SK-N-SH (cell line): ENCODE data around the gene SPACA1. TPM values are rescaled to one million over a fixed set of nuclear protein-coding genes. Genes with fewer than 3 reads are reported as not detected.

Experiments used
- CTCF ChIA-PET: fragments of 300-600, 350-600 bp; formaldehyde crosslinking; extraction: SDS; loops from one replicate; lab custom pipeline; 2021; lab: Yijun Ruan, JAX
- POLR2A ChIA-PET: fragments of 350-600 bp; sonication (Branson Sonifier 250); formaldehyde crosslinking; extraction: SDS; loops from one replicate; lab custom pipeline; 2020; ENCODE audit warnings: antibody characterized with exemption, inconsistent platforms; lab: Yijun Ruan, JAX
- DNase-seq: peaks from one replicate; pipeline ENCODE4 v3.0.0; 2012
- H2AFZ ChIP-seq: fragments of 200-600 bp; sonication (generic); 2 replicates; pipeline ENCODE4 v1.8.1; 2016; ENCODE audit warnings: antibody characterized with exemption, mild to moderate bottlenecking, low read depth
- H3F3A ChIP-seq: fragments of 200-600 bp; sonication (generic); replicated peaks from 2 replicates; pipeline ENCODE3; 2016; ENCODE audit warnings: antibody characterized with exemption, mild to moderate bottlenecking; ENCODE audit not compliant: insufficient read depth
- H3K27ac ChIP-seq, 2 experiments: fragments of 200-500 bp in 1 of 2; fragments of 200-600 bp in 1 of 2; sonication (Bioruptor generic) in 1 of 2; sonication (generic), shearing (Covaris generic) in 1 of 2; 2 replicates each; pipeline versions ENCODE4 v1.5.1 to v1.6.1; 2014 to 2016; ENCODE audit warnings: low read depth in 2 of 2, inconsistent platforms in 1 of 2, low read length in 1 of 2, mild to moderate bottlenecking in 1 of 2, mixed read lengths in 1 of 2
- H3K27me3 ChIP-seq: fragments of 200-600 bp; sonication (generic), shearing (Covaris generic); 2 replicates; pipeline ENCODE4 v1.6.1; 2016; ENCODE audit warnings: mixed run types; ENCODE audit not compliant: insufficient read depth
- H3K36me3 ChIP-seq, 2 experiments: fragments of 200-500 bp in 1 of 2; fragments of 200-600 bp in 1 of 2; sonication (Bioruptor generic) in 1 of 2; sonication (generic) in 1 of 2; replicated peaks in 1 of 2; 2 replicates each; pipeline versions ENCODE3 to v1.5.1; 2014 to 2016; ENCODE audit warnings: low read length in 1 of 2, mild to moderate bottlenecking in 1 of 2; ENCODE audit not compliant: insufficient read depth in 2 of 2, control insufficient read depth in 1 of 2
- H3K4me1 ChIP-seq, 2 experiments: fragments of 200-500 bp in 1 of 2; fragments of 200-600 bp in 1 of 2; sonication (Bioruptor generic) in 1 of 2; sonication (generic), shearing (Covaris generic) in 1 of 2; 2 replicates each; pipeline versions ENCODE4 v1.5.1 to v1.6.1; 2014 to 2016; ENCODE audit warnings: low read depth in 1 of 2, low read length in 1 of 2, mixed run types in 1 of 2; ENCODE audit not compliant: insufficient read depth in 2 of 2, control insufficient read depth in 1 of 2
- H3K4me2 ChIP-seq: fragments of 200-600 bp; sonication (generic), shearing (Covaris generic); 2 replicates; pipeline ENCODE4 v1.6.1; 2017; ENCODE audit warnings: mixed run types
- H3K4me3 ChIP-seq, 2 experiments: fragments of 200-500 bp in 1 of 2; fragments of 200-600 bp in 1 of 2; sonication (Bioruptor generic) in 1 of 2; sonication (generic), shearing (Covaris generic) in 1 of 2; 2 replicates each; pipeline versions ENCODE4 v1.5.1 to v1.8.1; 2014 to 2016; ENCODE audit warnings: low read depth in 2 of 2, inconsistent platforms in 1 of 2, low read length in 1 of 2, mild to moderate bottlenecking in 1 of 2, mixed read lengths in 1 of 2, moderate library complexity in 1 of 2
- H3K79me2 ChIP-seq: fragments of 200-600 bp; sonication (generic); 2 replicates; pipeline ENCODE4 v1.8.1; 2017; ENCODE audit warnings: mild to moderate bottlenecking; ENCODE audit not compliant: insufficient read depth
- H3K9ac ChIP-seq: fragments of 200-600 bp; sonication (generic); 2 replicates; pipeline ENCODE4 v1.6.1; 2017; ENCODE audit warnings: mixed run types
- H3K9me2 ChIP-seq: fragments of 200-600 bp; sonication (generic); 2 replicates; pipeline ENCODE4 v1.6.1; 2017; ENCODE audit warnings: mixed run types
- H3K9me3 ChIP-seq: fragments of 200-600 bp; sonication (generic); 2 replicates; pipeline ENCODE4 v1.6.1; 2017; ENCODE audit warnings: mixed run types, mild to moderate bottlenecking, moderate library complexity
- H4K20me1 ChIP-seq: fragments of 200-600 bp; sonication (generic); 2 replicates; pipeline ENCODE4 v1.6.1; 2017; ENCODE audit warnings: mild to moderate bottlenecking, mixed run types; ENCODE audit not compliant: insufficient read depth
- CTCF ChIP-seq: fragments of 200-600 bp; sonication (generic); IDR thresholded peaks from 2 replicates; pipeline ENCODE4 v1.6.1; 2017; ENCODE audit warnings: antibody characterized with exemption, mild to moderate bottlenecking, moderate library complexity
- ELF1 ChIP-seq: IDR thresholded peaks from 2 replicates; pipeline ENCODE4 v1.4.0; 2012
- GABPA ChIP-seq: IDR thresholded peaks from 2 replicates; pipeline ENCODE4 v1.4.0; 2012; ENCODE audit warnings: low read depth, mild to moderate bottlenecking
- JUND ChIP-seq: IDR thresholded peaks from 2 replicates; pipeline ENCODE4 v1.4.0; 2012
- MEF2A ChIP-seq: IDR thresholded peaks from 2 replicates; pipeline ENCODE4 v1.4.0; 2012; ENCODE audit warnings: low read depth, borderline replicate concordance
- MXI1 ChIP-seq: IDR thresholded peaks from 2 replicates; pipeline ENCODE4 v1.6.1; 2012; ENCODE audit warnings: mild to moderate bottlenecking, low read depth, low read length, improper control_type of control experiment
- NRF1 ChIP-seq: IDR thresholded peaks from 2 replicates; pipeline ENCODE4 v1.6.1; 2012; ENCODE audit warnings: low read depth, mild to moderate bottlenecking, low read length
- RAD21 ChIP-seq: IDR thresholded peaks from 2 replicates; pipeline ENCODE4 v1.6.1; 2012; ENCODE audit warnings: mild to moderate bottlenecking, low read length
- RCOR1 ChIP-seq: fragments of 150-350 bp; IDR thresholded peaks from 2 replicates; pipeline ENCODE4 v1.6.1; 2017; ENCODE audit warnings: antibody characterized with exemption, low read length
- RXRA ChIP-seq: IDR thresholded peaks from 2 replicates; pipeline ENCODE4 v1.4.0; 2012; ENCODE audit warnings: low read depth, mild to moderate bottlenecking, borderline replicate concordance
- SIN3A ChIP-seq: IDR thresholded peaks from 2 replicates; pipeline ENCODE4 v1.6.1; 2012; ENCODE audit warnings: low read depth, mild to moderate bottlenecking, low read length, moderate library complexity, borderline replicate concordance
- SMC3 ChIP-seq: IDR thresholded peaks from 2 replicates; pipeline ENCODE4 v1.6.1; 2012; ENCODE audit warnings: low read depth, low read length, improper control_type of control experiment
- TCF12 ChIP-seq: IDR thresholded peaks from 2 replicates; pipeline ENCODE4 v1.4.0; 2012
- TEAD4 ChIP-seq: IDR thresholded peaks from 2 replicates; pipeline ENCODE4 v1.4.0; 2012; ENCODE audit warnings: mild to moderate bottlenecking, borderline replicate concordance; ENCODE audit not compliant: insufficient read depth
- USF1 ChIP-seq: IDR thresholded peaks from 2 replicates; pipeline ENCODE4 v1.4.0; 2012; ENCODE audit warnings: low read depth, borderline replicate concordance
- USF2 ChIP-seq: fragments of 150-350 bp; IDR thresholded peaks from 2 replicates; pipeline ENCODE4 v1.6.1; 2017; ENCODE audit warnings: antibody characterized with exemption, low read length, low read depth, borderline replicate concordance
- YY1 ChIP-seq: IDR thresholded peaks from 2 replicates; pipeline ENCODE4 v1.4.0; 2012; ENCODE audit warnings: low read depth, mild to moderate bottlenecking
- WGBS: methylation state at CpG from one replicate; pipeline ENCODE4 v1.1.6; 2017; ENCODE audit warnings: low lambda C conversion rate; 5-methylcytosine and 5-hydroxymethylcytosine counted together
- polyA plus RNA-seq, 3 experiments: library from polyadenylated mRNA; depleted of rRNA; stranded (reverse); fragments of >200 nt; gene quantifications; 2 replicates each; pipeline ENCODE4 v1.2.3, GENCODE V29; 2012

SPACA1 gene
- polyA plus RNA-seq, 1 of the 3 experiments (the other 2 are of a cell fraction), result not detected

DNA sequence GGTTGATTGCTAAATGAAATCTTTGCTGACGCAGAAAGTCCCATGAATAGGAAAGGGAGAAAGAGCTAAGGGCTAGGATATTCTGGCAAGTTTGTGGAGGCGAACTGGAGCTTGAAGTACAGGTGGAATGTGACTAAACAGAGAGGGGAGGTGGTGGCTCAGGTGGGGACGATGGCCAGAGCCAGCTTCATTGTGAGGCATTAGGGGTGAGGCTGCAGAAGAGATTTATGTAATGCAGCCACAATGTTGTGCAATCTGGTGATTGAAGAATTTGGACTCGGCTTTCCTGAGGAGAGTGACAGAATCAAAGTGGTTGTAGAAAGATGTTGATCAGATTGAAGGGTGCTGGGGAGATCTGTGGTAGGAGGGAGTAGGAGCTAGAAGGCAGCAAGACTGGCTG lies 42.9 kb upstream of the SPACA1 start:
- H3K9me3 ChIP-seq, result no peaks in the 10 kb centered on the region
- no peak for TF ChIP-seq NRF1
- POLR2A ChIA-PET, result no interaction called here
- no peaks in the 10 kb centered on the region for H3F3A ChIP-seq
- 21% methylated on average over 4 of the region's 4 CpGs for WGBS
- no peak for DNase-seq
- H3K79me2 ChIP-seq, result no peaks in the 10 kb centered on the region
- CTCF ChIA-PET, result no interaction called here
- no peak overlapping the region for H2AFZ ChIP-seq
- no peaks in the 10 kb centered on the region; a peak in 1 of 4 replicates for H3K4me1 ChIP-seq
- no peak overlapping the region for H3K4me2 ChIP-seq
- no peak overlapping the region for H3K27ac ChIP-seq
- no peaks in the 10 kb centered on the region for H3K9me2 ChIP-seq
- H3K27me3 ChIP-seq, result no peaks in the 10 kb centered on the region
- no peaks in the 10 kb centered on the region for H4K20me1 ChIP-seq
- H3K36me3 ChIP-seq, result no peaks in the 10 kb centered on the region
- no peak overlapping the region for H3K9ac ChIP-seq
- H3K4me3 ChIP-seq, result no peak overlapping the region

GRCh38 chr6:88006557-88006956 lies 41.1 kb upstream of the SPACA1 start:
- ChIA-PET CTCF (no interaction called here), POLR2A (no interaction called here)
- no peak overlapping the region for H3K4me2 ChIP-seq
- no peaks in the 10 kb centered on the region for H3K79me2 ChIP-seq
- no peak overlapping the region for H3K4me3 ChIP-seq
- H3K27me3 ChIP-seq, result no peaks in the 10 kb centered on the region
- 54% methylated on average over 12 of the region's 12 CpGs for WGBS
- no peaks in the 10 kb centered on the region for H3K36me3 ChIP-seq
- TF ChIP-seq SIN3A, result no peak
- no peak for TF ChIP-seq ELF1
- no peak for TF ChIP-seq GABPA
- no peak for TF ChIP-seq RAD21
- no peak for TF ChIP-seq JUND
- TF ChIP-seq YY1, result no peak
- TF ChIP-seq RXRA, result no peak
- TF ChIP-seq CTCF, result no peak
- TF ChIP-seq TCF12, result no peak
- no peak for TF ChIP-seq SMC3
- no peak for TF ChIP-seq RCOR1
- no peak for TF ChIP-seq MXI1
- no peak for TF ChIP-seq MEF2A
- no peaks in the 10 kb centered on the region for H4K20me1 ChIP-seq
- no peaks in the 10 kb centered on the region for H3K9me3 ChIP-seq
- H3K4me1 ChIP-seq, result no peaks in the 10 kb centered on the region; a peak in 1 of 4 replicates
- no peak overlapping the region for H2AFZ ChIP-seq
- DNase-seq, result no peak
- H3K9ac ChIP-seq, result no peak overlapping the region
- no peaks in the 10 kb centered on the region for H3K9me2 ChIP-seq
- no peaks in the 10 kb centered on the region for H3F3A ChIP-seq
- H3K27ac ChIP-seq, result no peak overlapping the region

DNA sequence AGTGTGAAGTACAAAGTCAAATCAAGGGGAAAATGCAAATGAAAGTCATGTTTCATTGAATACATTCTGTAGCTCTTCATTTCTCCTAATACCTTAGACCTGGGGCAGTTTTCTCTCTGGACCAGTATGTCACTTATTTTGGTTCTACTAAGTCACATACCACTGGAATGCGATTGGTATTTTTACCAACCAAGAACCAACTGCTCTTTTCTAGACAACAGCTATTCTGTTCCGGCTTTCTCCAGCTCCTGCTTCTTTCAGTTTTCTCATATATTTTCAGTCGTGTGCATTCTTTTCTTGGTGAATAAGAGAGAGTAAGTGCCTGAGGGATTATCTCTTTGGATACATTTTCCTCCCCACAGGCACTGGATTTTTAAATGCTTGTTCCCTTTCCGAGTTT lies 39.2 kb upstream of the SPACA1 start:
- Histone ChIP-seq H3K4me1 (no peaks in the 10 kb centered on the region; a peak in 1 of 4 replicates), H3K9me3 (no peaks in the 10 kb centered on the region), H3F3A (no peaks in the 10 kb centered on the region), H4K20me1 (no peaks in the 10 kb centered on the region), H3K36me3 (no peaks in the 10 kb centered on the region), H2AFZ (peak overlapping the region; percentile 30; the same call in 1 of the 2 replicates), H3K4me3 (no peak overlapping the region), H3K4me2 (no peak overlapping the region), H3K27me3 (no peaks in the 10 kb centered on the region), H3K27ac (no peak overlapping the region), H3K9me2 (no peaks in the 10 kb centered on the region), H3K9ac (no peak overlapping the region), H3K79me2 (no peaks in the 10 kb centered on the region)
- POLR2A ChIA-PET, result no interaction called here
- CTCF ChIA-PET, result no interaction called here
- no peak for TF ChIP-seq SMC3
- no peak for TF ChIP-seq USF1
- no peak for TF ChIP-seq GABPA
- no peak for TF ChIP-seq YY1
- no peak for TF ChIP-seq RXRA
- TF ChIP-seq USF2, result no peak
- TF ChIP-seq ELF1, result no peak
- no peak for TF ChIP-seq TEAD4
- 44% methylated on average over 4 of the region's 4 CpGs for WGBS
- no peak for DNase-seq
